ENCODE data around the gene RPS4Y1. TPM values are rescaled to one million over a fixed set of nuclear protein-coding genes. Genes with fewer than 3 reads are reported as not detected.

Gene RPS4Y1
- total and polyA plus RNA-seq, 2 of the 8 experiments (the other 6 are each of a cell fraction or from before 2014, with no cell fraction given): 259 to 790 TPM

DNA sequence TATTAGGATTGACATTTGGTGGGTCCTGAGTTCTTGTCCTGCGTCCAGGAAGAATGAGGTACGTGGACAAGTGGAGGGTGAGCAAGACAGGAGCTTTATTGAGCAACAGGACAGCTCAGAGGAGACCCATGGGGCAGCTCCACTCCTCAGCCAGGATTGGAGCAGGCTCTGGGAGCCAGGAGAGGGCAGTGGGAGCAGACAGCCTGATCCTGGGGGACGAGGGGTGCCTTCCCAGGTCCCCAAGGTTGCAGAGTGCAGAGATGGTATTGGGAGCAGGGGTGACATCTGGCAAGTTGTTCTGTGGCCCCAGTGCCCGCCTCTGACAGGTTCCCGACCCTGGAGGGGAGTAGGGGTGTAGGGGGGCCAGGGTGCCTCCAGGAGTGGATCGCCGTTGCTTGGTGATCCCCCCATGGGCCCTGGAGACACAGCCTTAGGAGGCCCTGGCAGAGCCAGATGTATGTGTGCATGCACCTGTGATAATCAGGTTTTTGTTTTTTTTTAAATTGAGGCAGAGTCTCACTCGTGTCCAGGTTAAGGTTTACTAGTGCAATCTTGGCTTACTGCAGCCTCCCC lies 26.7 kb downstream of the RPS4Y1 start:
- no peak for FAIRE-seq

More for the DNA sequence above, 26.7 kb downstream of the RPS4Y1 start:
- H2BK120ac ChIP-seq (replicated peaks; ENCODE audit: low read depth, low read length): no peak overlapping the region
- TF ChIP-seq, protein P1, sequence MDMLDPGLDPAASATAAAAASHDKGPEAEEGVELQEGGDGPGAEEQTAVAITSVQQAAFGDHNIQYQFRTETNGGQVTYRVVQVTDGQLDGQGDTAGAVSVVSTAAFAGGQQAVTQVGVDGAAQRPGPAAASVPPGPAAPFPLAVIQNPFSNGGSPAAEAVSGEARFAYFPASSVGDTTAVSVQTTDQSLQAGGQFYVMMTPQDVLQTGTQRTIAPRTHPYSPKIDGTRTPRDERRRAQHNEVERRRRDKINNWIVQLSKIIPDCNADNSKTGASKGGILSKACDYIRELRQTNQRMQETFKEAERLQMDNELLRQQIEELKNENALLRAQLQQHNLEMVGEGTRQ (IDR thresholded peaks at IDR 0.05; ENCODE audit: low read length): no peak
- TF ChIP-seq SAP30 (IDR thresholded peaks at IDR 0.05; ENCODE audit: insufficient read depth, insufficient replicate concordance, low read length) (no peak), POLR2A (IDR thresholded peaks at IDR 0.05; ENCODE audit: control extremely low read depth in 1 of 2, low read depth in 2 of 2, low read length in 2 of 2) (peak in 1 of 2 experiments; percentile 6; a peak in 1 of 3 replicates), TAF1 (IDR thresholded peaks at IDR 0.05; ENCODE audit: low read depth, low read length) (no peak), SIRT6 (IDR thresholded peaks at IDR 0.05; ENCODE audit: low read length) (no peak), SRF (IDR thresholded peaks at IDR 0.05; ENCODE audit: low read depth, low read length) (no peak), RAD21 (IDR thresholded peaks at IDR 0.05 in 1 of 2, conservative IDR thresholded peaks at IDR 0.05 in 1 of 2; ENCODE audit: low read depth in 2 of 2, low read length in 2 of 2) (no peak), CHD2 (IDR thresholded peaks at IDR 0.05; ENCODE audit: low read length) (no peak), NANOG (IDR thresholded peaks at IDR 0.05; ENCODE audit: insufficient read depth, low read depth, low read length, poor library complexity, severe bottlenecking) (no peak), POLR2AphosphoS5 (IDR thresholded peaks at IDR 0.05; ENCODE audit: low read depth, low read length) (peak; percentile 52; the same call in 1 of the 2 replicates)
- TF ChIP-seq, protein P2, sequence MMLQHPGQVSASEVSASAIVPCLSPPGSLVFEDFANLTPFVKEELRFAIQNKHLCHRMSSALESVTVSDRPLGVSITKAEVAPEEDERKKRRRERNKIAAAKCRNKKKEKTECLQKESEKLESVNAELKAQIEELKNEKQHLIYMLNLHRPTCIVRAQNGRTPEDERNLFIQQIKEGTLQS (IDR thresholded peaks at IDR 0.05; ENCODE audit: insufficient read depth, low read depth, low read length): no peak
- H3K79me2 ChIP-seq (ENCODE audit: control insufficient read depth in 1 of 2, insufficient read depth in 2 of 2, low read length in 2 of 2): peaks cover 0 to 7% of the 10 kb centered on the region in 2 experiments; a peak in 2 of 4 replicates
- H3K27me3 ChIP-seq (replicated peaks in 1 of 4; ENCODE audit: control insufficient read depth in 3 of 4, extremely low read depth in 1 of 4, insufficient read depth in 3 of 4, low read length in 3 of 4): no peaks in the 10 kb centered on the region
- H3K36me3 ChIP-seq (ENCODE audit: control insufficient read depth in 2 of 4, insufficient read depth in 4 of 4, low read length in 3 of 4): peaks cover 5 to 36% (median 18%) of the 10 kb centered on the region in 4 experiments
- no peak overlapping the region for H4K91ac ChIP-seq (replicated peaks; ENCODE audit: insufficient read length, low read length)
- no peak overlapping the region for H3K56ac ChIP-seq (replicated peaks; ENCODE audit: insufficient read length, low read depth, low read length)
- no peak overlapping the region for H2AK5ac ChIP-seq (ENCODE audit: low read depth, low read length)
- no peak overlapping the region for H3K9ac ChIP-seq (replicated peaks in 1 of 4; ENCODE audit: extremely low read depth in 1 of 4, low read depth in 3 of 4, low read length in 3 of 4)
- no peak overlapping the region for H3K14ac ChIP-seq (ENCODE audit: insufficient read length)
- DNase-seq (ENCODE audit: low read depth in 1 of 2, low spot score in 2 of 2): no peak
- H4K5ac ChIP-seq (ENCODE audit: insufficient read length, low read depth, low read length): no peak overlapping the region
- WGBS, 2 experiments (ENCODE audit: extremely low coverage in 1 of 2, insufficient coverage in 1 of 2, insufficient read length in 1 of 2, insufficient replicate concordance in 2 of 2, low coverage in 1 of 2, low lambda C conversion rate in 2 of 2, missing lambda C conversion rate in 1 of 2): 93% methylated on average over 7 of the region's 8 CpGs; no CpG with 5 or more reads in 1 of the 2 experiments
- no peak overlapping the region for H3K4me2 ChIP-seq (ENCODE audit: insufficient read depth in 1 of 2, low read depth in 2 of 2, low read length in 2 of 2)
- no peak overlapping the region for H2BK15ac ChIP-seq (ENCODE audit: low read length)
- CTCF ChIA-PET (ENCODE audit: partially characterized antibody): no interaction called here
- H2BK20ac ChIP-seq (ENCODE audit: low read length): no peak overlapping the region
- H3K18ac ChIP-seq (ENCODE audit: extremely low read depth, low read length): no peak overlapping the region
- no peak overlapping the region for H3K4ac ChIP-seq (replicated peaks; ENCODE audit: insufficient read length, low read depth, low read length)
- H3K23ac ChIP-seq (ENCODE audit: insufficient read length): no peak overlapping the region
- no peak overlapping the region for H2AFZ ChIP-seq (ENCODE audit: low read length)
- H4K8ac ChIP-seq (ENCODE audit: extremely low read depth, insufficient read depth, low read length): peak overlapping the region; percentile 51; the same call in 1 of the 2 replicates
- no peak overlapping the region for H2BK12ac ChIP-seq (ENCODE audit: low read depth, low read length)
- H2BK5ac ChIP-seq (ENCODE audit: low read depth, low read length): no peak overlapping the region
- H4K20me1 ChIP-seq (replicated peaks in 1 of 2; ENCODE audit: control insufficient read depth in 1 of 2, insufficient read depth in 2 of 2, low read length in 2 of 2): no peaks in the 10 kb centered on the region
- no peak overlapping the region for H3K27ac ChIP-seq (ENCODE audit: low read depth, low read length)
- H3K23me2 ChIP-seq (ENCODE audit: low read depth, low read length): no peaks in the 10 kb centered on the region
- POLR2A ChIA-PET (ENCODE audit: partially characterized antibody): interaction anchor here (1.0 kb wide), 2 partner anchors 8 to 21 kb away, joined by 3 to 6 read pairs; no protein-coding TSS in a partner anchor
- no peaks in the 10 kb centered on the region for H3K4me1 ChIP-seq (replicated peaks in 1 of 4; ENCODE audit: control insufficient read depth in 3 of 4, insufficient read depth in 4 of 4, low read length in 3 of 4)
- H3K79me1 ChIP-seq (ENCODE audit: low read depth, low read length): no peaks in the 10 kb centered on the region; the same call in 1 of the 2 replicates
- H3K4me3 ChIP-seq (ENCODE audit: extremely low read depth in 1 of 4, insufficient read depth in 2 of 4, low read depth in 3 of 4, low read length in 4 of 4): no peak overlapping the region
- H3K9me3 ChIP-seq (ENCODE audit: insufficient read depth in 2 of 2, low read depth in 1 of 2, low read length in 1 of 2): peaks cover 2 to 10% of the 10 kb centered on the region in 2 experiments; a peak in 2 of 4 replicates

Data from H1 (cell line).